CD4-positive, alpha-beta T cell treated with Interleukin-21 for 1 hour (primary cell): ENCODE results near the gene KLK7.

Experiments used
- DNase-seq: peaks from one replicate; pipeline ENCODE4 v3.0.0-alpha.2; 2020

KLK7 gene

GRCh38 chr19:50983625-50984292 lies at the start of gene KLK7:
KLK7 (minus strand) TSS chr19:50983917; CDS start chr19:50982399, 1,518 bp downstream.
- no peak for DNase-seq

- no peak for DNase-seq
Measured at GRCh38 chr19:51031880-51032225, 48.1 kb upstream of the KLK7 start.

- DNase-seq: no peak
Measured at GRCh38 chr19:51031220-51031879, 47.6 kb upstream of the KLK7 start.

- DNase-seq: no peak
Measured at GRCh38 chr19:51030631-51031030, 46.9 kb upstream of the KLK7 start.

- no peak for DNase-seq
Measured at GRCh38 chr19:51029718-51030117, 46.0 kb upstream of the KLK7 start.

GRCh38 chr19:51027873-51028272 lies 44.2 kb upstream of the KLK7 start:
- DNase-seq: no peak

- DNase-seq: no peak
Measured at GRCh38 chr19:51027126-51027806, 43.5 kb upstream of the KLK7 start.

- DNase-seq: no peak
Measured at GRCh38 chr19:51026554-51026831, 42.8 kb upstream of the KLK7 start, which contains the start of gene KLK11. KLK11 (minus strand) TSS chr19:51026616; CDS start chr19:51025631, 985 bp downstream.

GRCh38 chr19:51025809-51026553 lies 42.3 kb upstream of the KLK7 start:
- DNase-seq: no peak

- no peak for DNase-seq
Measured at GRCh38 chr19:51025401-51025800, 41.7 kb upstream of the KLK7 start.

GRCh38 chr19:51024924-51025323 lies 41.2 kb upstream of the KLK7 start:
- DNase-seq: no peak

GRCh38 chr19:51023946-51024345 lies 40.2 kb upstream of the KLK7 start:
- no peak for DNase-seq

GRCh38 chr19:51022526-51022925 lies 38.8 kb upstream of the KLK7 start:
- DNase-seq: no peak

GRCh38 chr19:51020988-51021651 lies 37.4 kb upstream of the KLK7 start:
- DNase-seq: peak; percentile 25

GRCh38 chr19:51019544-51019925 lies 35.8 kb upstream of the KLK7 start, which contains the start of gene KLK10:
KLK10 (minus strand) TSS chr19:51019709; CDS start chr19:51019130, 579 bp downstream.
- no peak for DNase-seq

GRCh38 chr19:51018745-51019543 lies 35.2 kb upstream of the KLK7 start:
- no peak for DNase-seq

GRCh38 chr19:51016798-51017683 lies 33.3 kb upstream of the KLK7 start:
- peak; percentile 48 for DNase-seq

GRCh38 chr19:51015691-51016267 lies 32.1 kb upstream of the KLK7 start:
- DNase-seq: no peak

GRCh38 chr19:51014242-51014641 lies 30.5 kb upstream of the KLK7 start:
- no peak for DNase-seq

GRCh38 chr19:51012661-51013190 lies 29.0 kb upstream of the KLK7 start:
- DNase-seq: no peak
